Measurements from ENCODE around the gene TTF2.
A peak's percentile ranks its signal among the peaks of the same experiment; 100 is the strongest.
"Not testable (repeated sequence)": the region's sequence is repeated elsewhere in the genome, so short reads cannot be mapped to it uniquely, and the experiment has no call there.

Gene TTF2

GRCh38 chr1:117121589-117122329 lies 61.6 kb downstream of the TTF2 start, which contains the start of gene TRIM45:
TSS of gene TRIM45 (minus strand) at chr1:117121749. CDS start at chr1:117121201, 548 bp downstream.
- peak; percentile 81 for DNase-seq (ENCODE audit: low read depth)

DNA sequence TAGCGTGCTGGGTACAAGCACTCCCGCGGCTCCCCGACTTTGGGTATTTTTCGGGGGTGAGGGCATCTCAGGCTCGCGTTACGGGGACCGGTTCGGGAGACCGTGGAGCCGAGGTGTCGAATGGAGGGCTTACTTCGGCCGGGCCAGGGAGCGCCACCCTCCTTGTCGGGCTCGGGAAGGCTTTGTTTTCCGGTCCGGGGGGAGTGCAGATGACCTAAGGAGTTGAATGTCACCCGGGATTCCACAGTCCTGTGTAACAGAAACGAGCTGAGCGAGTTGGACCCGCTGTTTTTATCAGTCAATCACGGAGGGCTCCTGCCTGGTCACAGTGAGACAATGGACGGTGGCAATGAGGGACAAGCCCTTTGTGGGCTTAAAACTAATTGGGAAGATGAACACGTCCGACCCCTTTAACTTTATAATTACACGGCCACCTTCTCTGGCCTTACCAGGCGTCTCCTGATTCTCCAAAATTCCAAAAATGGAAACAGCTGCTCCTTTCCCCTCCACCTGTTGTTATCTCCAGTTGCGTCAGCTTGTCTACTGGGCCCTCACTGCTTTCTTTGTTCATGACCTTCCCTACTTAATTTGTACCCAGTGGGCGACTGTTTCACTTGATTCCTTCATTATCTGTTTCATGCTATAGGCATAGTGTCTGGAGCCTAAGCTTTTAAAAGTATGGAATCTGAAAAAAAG lies 62.4 kb downstream of the TTF2 start:
- no peak for DNase-seq (ENCODE audit: low read depth)

GRCh38 chr1:117123274-117123673 lies 63.1 kb downstream of the TTF2 start:
- DNase-seq (ENCODE audit: low read depth): no peak

DNA sequence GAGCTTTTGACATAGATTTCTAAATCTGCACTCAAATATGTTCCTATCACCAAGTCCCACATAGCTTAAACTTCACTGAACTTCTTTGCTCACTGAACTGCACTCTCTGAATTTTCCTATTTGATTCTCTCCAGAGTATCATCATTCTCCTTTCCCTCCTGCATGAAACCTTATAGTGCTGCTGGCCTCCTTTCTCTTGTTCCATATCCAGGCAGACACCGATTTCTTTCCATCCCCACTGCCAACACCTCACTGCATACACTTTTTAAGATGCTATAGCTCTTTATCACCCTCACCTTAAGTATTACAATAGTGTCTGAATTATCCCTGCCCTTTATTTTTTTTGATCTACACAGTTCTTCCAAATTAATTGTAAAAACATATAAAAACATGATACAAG lies 64.5 kb downstream of the TTF2 start:
- no peak for DNase-seq (ENCODE audit: low read depth)

DNA sequence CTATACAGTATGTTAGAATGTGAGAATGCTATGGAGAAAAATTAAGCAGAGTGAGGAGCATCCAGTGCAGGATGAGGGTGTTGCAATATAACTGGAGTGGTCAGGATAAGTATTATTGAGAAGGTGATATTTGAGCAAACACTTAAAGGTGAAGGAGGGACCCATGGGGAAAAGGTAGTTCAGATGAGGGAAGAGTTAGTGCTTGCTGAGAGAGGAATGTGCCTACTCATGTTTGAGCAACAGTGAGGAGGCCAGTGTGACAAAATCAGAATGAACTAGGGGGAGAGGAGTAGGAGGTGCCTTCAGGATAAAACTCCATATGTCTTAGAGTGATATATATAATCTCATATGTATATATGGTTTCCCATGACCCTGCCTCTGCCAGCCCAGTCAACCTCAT lies 67.7 kb downstream of the TTF2 start:
- no peak for DNase-seq (ENCODE audit: low read depth)

DNA sequence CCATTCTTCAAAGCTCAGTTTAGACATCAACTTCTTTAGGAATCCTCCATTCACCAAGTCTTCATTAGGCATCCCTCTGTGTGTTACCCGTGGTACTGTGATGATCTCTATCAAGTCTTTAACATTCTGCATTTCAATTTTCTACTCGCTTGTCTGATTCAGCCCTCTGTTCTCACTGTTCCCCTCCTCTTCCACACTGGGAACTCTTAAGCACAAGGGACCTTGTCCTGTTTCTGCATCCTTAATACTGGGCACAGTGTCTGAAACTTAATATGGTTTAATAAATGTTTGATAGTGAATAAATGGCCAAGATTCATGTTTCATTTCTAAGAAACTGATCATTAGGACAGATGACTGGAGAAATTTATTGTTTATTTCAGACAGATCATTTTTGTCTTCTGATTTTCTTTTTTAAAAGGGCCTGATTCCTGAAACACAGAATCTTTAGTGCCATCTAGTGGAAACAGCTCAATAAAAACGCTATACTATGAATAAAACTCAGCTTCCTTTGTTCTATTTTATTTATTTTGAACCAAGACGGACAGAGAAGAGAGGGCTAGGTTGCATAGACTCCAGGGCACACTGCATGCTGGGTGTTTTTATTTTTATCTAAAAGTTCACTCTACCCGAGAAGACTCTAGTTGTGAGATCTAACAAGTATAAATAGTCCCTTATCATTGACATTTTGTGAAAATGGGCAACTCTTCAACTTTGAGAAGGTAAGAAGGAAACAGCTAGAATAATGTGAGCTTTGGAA lies 68.4 kb downstream of the TTF2 start:
- DNase-seq (ENCODE audit: low read depth): no peak

GRCh38 chr1:117130526-117130925 lies 70.4 kb downstream of the TTF2 start:
- DNase-seq (ENCODE audit: low read depth): no peak

GRCh38 chr1:117135329-117135728 lies 75.2 kb downstream of the TTF2 start:
- DNase-seq (ENCODE audit: low read depth): no peak

DNA sequence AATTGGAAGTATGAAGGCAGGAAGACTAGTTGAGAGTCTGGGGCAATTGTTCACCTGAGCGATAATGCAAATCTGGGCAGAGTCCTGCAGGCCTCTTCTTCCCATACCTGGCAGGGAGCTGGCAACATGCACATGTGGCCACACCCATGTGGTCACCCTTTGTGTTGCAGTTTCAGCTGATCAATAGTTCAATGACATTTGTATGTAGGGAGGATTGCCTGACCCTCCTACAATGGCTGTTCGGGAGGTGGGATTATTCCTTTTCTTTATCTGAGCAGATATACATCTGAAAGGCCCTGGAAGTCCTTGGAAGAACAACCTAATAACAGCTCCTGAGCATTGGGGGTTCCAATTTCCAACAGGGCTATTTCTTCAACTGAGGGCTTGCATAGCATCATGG lies 76.6 kb downstream of the TTF2 start:
- DNase-seq (ENCODE audit: low read depth): no peak

- no peak for DNase-seq (ENCODE audit: low read depth)
Observed at GRCh38 chr1:117137281-117137855, 77.2 kb downstream of the TTF2 start.

DNA sequence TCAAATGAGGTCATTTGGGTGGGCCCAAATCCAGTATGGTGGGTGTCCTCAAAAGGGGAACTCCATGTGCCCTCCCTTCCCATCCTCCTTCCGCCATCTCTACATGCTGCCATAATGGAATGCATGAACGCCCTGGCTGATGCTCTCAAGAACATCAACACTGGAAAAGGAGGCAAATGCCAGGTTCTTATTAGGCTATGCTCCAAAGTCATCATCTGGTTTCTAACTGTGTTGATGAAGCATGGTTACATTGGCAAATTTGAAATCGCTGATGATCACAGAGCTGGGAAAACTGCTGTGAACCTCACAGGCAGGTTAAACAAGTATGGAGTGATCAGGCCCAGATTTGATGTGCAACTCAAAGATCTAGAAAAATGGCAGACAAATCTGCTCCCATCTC lies 78.0 kb downstream of the TTF2 start:
- no peak for DNase-seq (ENCODE audit: low read depth)

- DNase-seq (ENCODE audit: low read depth): no peak
Observed at GRCh38 chr1:117138561-117138960, 78.4 kb downstream of the TTF2 start.

DNA sequence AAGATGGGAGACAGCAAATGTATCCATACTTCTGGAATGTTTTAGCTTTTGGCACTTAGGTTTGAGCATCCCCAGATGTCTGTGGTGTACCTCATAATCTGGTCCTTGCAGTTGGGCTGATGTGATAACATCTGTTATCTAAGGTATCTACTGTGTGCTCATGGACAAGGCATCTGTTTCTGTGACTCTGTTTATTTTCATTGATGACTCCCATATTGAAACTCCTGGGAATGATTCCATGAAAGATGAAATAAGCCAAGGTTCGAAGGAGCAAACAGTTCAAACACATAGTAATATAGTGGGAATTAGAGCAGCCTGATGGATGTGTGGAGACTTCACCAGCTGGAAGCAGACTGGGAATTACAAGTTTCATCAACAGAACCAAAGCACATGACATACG lies 82.1 kb downstream of the TTF2 start:
- DNase-seq (ENCODE audit: low read depth): no peak

DNA sequence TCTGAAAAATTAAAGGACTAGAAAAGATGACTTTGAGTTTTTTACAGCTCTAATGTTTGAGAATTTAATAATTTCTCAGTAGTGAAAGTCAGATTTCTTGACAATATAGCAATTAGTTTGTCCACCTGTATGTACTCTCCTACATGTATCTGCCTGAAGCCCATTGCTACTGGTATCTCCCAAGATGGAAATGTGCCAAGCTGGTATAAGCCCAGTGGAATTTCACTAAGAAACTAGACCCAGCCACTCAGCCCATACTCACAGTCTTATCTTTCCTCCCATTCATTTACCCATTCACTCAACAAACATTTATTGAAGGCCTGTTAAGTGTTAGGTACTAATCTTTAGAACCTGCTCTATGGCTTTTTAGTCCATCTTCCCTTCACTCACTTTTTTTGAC lies 83.0 kb downstream of the TTF2 start:
- no peak for DNase-seq (ENCODE audit: low read depth)

DNA sequence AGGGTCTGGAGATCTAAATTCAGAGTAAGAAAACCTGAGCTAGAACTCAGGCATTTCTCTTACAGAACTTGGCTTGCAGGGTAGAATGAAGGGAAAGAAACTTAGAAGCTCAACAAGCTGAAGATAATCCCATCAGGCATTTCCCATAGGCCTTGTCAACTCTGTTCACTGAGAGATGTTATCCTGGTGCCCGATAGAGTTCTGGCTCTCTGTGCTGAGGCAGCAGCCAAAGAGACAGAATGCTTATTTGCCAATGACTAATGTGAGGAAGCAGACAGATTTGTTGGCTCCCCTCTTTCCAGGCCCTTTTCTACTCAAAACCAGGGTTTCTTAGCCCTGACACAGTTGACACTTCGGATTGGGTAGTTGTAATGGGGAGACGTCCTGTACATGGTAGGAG lies 83.7 kb downstream of the TTF2 start:
- DNase-seq (ENCODE audit: low read depth): no peak

DNA sequence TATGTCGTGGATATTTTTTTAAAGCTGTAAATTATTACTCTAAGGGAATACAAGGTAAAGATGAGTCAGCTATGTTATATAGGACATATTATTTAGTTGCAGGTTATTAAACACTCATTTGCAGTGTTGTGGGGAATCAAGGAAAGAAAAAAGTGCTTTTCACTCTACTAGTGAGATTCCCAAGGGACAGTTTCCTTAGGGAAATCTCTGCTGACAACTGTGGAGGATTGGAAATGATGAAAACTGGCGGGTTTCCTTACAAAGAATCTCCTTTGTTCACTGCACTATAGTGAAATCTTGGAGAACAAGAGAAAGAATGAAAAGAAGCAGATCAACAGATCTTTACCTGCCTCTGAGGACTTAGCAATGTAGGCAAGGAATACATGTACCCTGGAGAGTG lies 85.9 kb downstream of the TTF2 start:
- DNase-seq (ENCODE audit: low read depth): no peak

- peak; percentile 82 for DNase-seq (ENCODE audit: low read depth)
Observed at GRCh38 chr1:117146575-117147340, 86.6 kb downstream of the TTF2 start.

- no peak for DNase-seq (ENCODE audit: low read depth)
Observed at GRCh38 chr1:117147341-117147831, 87.3 kb downstream of the TTF2 start.

- DNase-seq (ENCODE audit: low read depth): no peak
Observed at GRCh38 chr1:117147856-117148588, 87.9 kb downstream of the TTF2 start.

DNA sequence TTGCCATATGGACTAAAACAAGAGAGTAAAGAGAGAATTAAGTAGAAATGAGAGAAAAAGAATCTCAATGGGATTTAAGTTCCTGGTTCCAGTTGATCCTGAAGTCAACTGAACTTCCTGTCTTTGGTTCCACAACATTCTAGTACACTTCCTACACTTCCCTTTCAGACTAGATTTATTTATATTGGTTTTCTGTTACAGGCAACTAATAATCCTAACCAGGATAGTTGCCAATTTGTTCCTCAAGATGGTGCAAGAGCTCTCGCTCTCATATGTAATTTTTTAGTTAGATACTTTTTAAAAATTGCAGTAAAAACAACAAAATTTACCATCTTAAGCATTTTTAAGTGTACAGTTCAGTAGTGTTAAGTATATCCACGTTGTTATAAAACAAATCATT lies 90.2 kb downstream of the TTF2 start:
- DNase-seq (ENCODE audit: low read depth): no peak

GRCh38 chr1:117151305-117151704 lies 91.2 kb downstream of the TTF2 start:
- DNase-seq (ENCODE audit: low read depth): not testable (repeated sequence)
